Upper lobe of right lung (tissue), 1 donor: ENCODE results near the gene DYNLT2B. TPM values are rescaled to one million over a fixed set of nuclear protein-coding genes. Genes with fewer than 3 reads are reported as not detected.
"Not testable (repeated sequence)": the region's sequence is repeated elsewhere in the genome, so short reads cannot be mapped to it uniquely, and the experiment has no call there.

ENCODE experiments used
- ATAC-seq: fragments of 200-7000 bp; cut with Tn5 transposase; one replicate; pipeline ENCODE4 v1.9.1; 2020; ENCODE audit warnings: mild to moderate bottlenecking, moderate library complexity
- DNase-seq: peaks from one replicate; pipeline ENCODE4 v3.0.0-alpha.2; 2020
- H3K27ac ChIP-seq: fragments of 200-600 bp; one replicate; pipeline ENCODE4 v1.8.0; 2022
- H3K27me3 ChIP-seq: fragments of 200-600 bp; one replicate; pipeline ENCODE4 v1.8.0; 2022; ENCODE audit warnings: mild to moderate bottlenecking
- H3K36me3 ChIP-seq: fragments of 200-600 bp; one replicate; pipeline ENCODE4 v1.8.0; 2022
- H3K4me1 ChIP-seq: fragments of 200-600 bp; one replicate; pipeline ENCODE4 v1.8.0; 2022
- H3K4me3 ChIP-seq: fragments of 200-600 bp; one replicate; pipeline ENCODE4 v1.8.0; 2022; ENCODE audit warnings: mild to moderate bottlenecking
- H3K9me3 ChIP-seq: fragments of 200-600 bp; one replicate; pipeline ENCODE4 v1.8.0; 2022
- CTCF ChIP-seq: fragments of 200-600 bp; IDR thresholded peaks from one replicate; pipeline ENCODE4 v1.8.0; 2022; ENCODE audit warnings: antibody characterized with exemption
- intact Hi-C: fragments of 100-400 bp; cut with DNase I; formaldehyde crosslinking; loops from one replicate; pipeline ENCODE4 v1.11.0; 2022
- total RNA-seq: library from RNA; stranded (reverse); fragmentation: NEBNext Ultra II Directional; extraction: Animal tissue kit (Norgen Biotek cat#: 25700); gene quantifications from one replicate; pipeline ENCODE4 v1.2.1, GENCODE V29; 2021
- donor health status: DM: no; HTN: yes; CAD: no; lungs with severe emphysema.

DYNLT2B gene
- total RNA-seq, 1 donor from 2014 or later: 2.6 TPM

- Histone ChIP-seq H3K9me3 (no peaks in the 10 kb centered on the region), H3K4me1 (no peaks in the 10 kb centered on the region), H3K4me3 (no peak overlapping the region), H3K27ac (no peak overlapping the region), H3K27me3 (no peaks in the 10 kb centered on the region), H3K36me3 (peaks cover 45% of the 10 kb centered on the region)
- intact Hi-C loops: no loop called here
- no peak for TF ChIP-seq CTCF
- ATAC-seq: no peak
- DNase-seq: no peak
These were observed 62.3 kb downstream of the DYNLT2B start for GRCh38 chr3:196255776-196256175.

DNA sequence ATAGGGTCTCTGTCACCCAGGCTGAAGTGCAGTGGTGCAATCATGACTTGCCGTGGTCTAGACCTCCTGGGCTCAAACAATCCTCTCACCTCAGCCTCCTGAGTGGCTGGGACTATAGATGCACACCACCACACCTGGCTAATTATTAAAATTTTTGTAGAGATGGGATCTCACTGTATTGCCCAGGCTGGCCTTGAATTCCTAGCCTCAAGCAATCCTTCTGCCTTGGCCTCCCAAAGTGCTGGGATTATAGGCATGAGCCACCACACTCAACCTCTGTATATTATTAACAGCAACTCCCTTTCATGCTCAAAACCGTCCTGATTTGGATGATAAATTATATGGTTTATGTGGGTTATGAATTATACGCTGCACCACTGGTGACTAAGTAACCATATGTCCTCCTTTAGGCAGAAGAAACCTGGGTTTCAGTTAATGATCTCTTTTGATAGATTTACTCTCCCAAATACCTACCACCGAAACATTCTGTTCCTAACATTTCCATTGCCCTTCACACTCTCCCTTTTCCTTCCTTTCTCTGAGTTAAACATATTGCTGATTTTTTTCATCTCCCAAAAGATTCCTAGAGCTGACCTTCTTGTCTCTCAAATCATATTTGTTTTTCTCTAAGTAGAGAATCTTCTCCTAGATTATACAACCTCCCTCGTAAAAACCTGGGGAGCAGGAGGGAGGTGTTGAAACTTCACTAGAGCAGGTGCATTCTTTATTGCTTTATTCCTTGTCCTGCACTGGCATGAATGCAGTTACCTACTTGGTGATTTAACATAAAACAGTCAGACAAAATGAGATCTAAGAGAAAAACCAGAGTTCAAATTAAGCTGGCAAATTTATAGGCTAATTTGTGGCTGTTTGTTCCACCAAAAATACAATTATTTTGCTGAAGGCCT, 63.4 kb downstream of the DYNLT2B start:
- DNase-seq (no peak), ATAC-seq (no peak)
- H3K27ac ChIP-seq: no peak overlapping the region
- H3K36me3 ChIP-seq: peaks cover 40% of the 10 kb centered on the region
- H3K4me3 ChIP-seq: no peak overlapping the region
- H3K27me3 ChIP-seq: no peaks in the 10 kb centered on the region
- TF ChIP-seq CTCF: no peak
- intact Hi-C loops: no loop called here
- H3K9me3 ChIP-seq: no peaks in the 10 kb centered on the region
- H3K4me1 ChIP-seq: no peaks in the 10 kb centered on the region

DNA sequence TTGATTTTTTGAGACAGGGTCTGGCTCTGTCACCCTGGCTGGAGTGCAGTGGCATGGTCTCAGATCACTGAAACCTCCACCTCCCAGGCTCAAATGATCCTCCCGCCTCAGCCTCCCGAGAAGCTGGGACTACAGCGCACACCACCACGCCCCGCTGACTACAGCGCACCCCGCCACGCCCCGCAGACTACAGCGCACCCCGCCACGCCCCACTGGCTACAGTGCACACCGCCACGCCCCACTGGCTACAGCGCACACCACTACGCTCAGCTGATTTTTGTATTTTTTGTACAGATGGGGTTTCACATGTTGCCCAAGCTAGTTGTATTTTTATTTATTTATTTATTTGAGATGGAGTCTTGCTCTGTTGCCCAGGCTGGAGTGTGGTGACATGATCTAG, 66.1 kb downstream of the DYNLT2B start:
- no peaks in the 10 kb centered on the region for H3K4me1 ChIP-seq
- intact Hi-C loops: no loop called here

DNA sequence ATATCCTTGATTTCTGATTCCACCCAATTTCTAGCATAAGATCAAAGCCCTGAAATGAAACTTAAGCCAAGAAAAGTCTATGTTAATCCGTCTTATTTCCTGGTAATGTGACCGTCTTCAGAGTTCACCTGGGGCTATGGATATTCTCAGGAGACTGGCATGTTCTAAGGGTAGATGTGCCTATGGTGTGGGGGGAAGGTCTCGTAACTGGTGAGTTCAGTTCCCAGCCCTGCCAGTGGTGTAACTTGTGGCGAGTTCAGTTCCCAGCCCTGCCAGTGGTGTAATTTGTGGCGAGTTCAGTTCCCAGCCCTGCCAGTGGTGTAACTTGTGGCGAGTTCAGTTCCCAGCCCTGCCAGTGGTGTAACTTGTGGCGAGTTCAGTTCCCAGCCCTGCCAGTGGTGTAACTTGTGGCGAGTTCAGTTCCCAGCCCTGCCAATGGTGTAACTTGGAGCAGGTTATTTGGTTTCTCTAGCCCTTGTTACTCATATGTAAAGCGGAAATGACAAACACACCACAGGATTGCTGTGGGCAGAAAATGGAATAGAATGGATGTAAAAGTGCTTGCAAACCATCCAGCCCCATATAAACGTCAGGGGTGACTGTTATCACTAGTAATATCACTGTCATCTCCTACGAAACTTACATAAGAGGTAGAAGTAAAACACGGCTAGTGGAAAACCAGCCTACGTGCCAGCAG, 71.3 kb downstream of the DYNLT2B start:
- intact Hi-C loops: no loop called here
- no peak for DNase-seq
- no peaks in the 10 kb centered on the region for H3K9me3 ChIP-seq
- H3K27ac ChIP-seq: no peak overlapping the region
- peaks cover 38% of the 10 kb centered on the region for H3K36me3 ChIP-seq
- TF ChIP-seq CTCF: no peak
- no peaks in the 10 kb centered on the region for H3K27me3 ChIP-seq
- ATAC-seq: peak; percentile 36
- H3K4me1 ChIP-seq: no peaks in the 10 kb centered on the region
- no peak overlapping the region for H3K4me3 ChIP-seq

More for the DNA sequence above, 66.1 kb downstream of the DYNLT2B start:
- no peaks in the 10 kb centered on the region for H3K27me3 ChIP-seq
- no peak overlapping the region for H3K27ac ChIP-seq
- ATAC-seq (peak; percentile 45), DNase-seq (no peak)
- no peak for TF ChIP-seq CTCF
- H3K9me3 ChIP-seq: no peaks in the 10 kb centered on the region
- H3K36me3 ChIP-seq: peaks cover 43% of the 10 kb centered on the region
- no peak overlapping the region for H3K4me3 ChIP-seq

- H3K27ac ChIP-seq, H3K4me1 ChIP-seq, intact Hi-C loops, H3K9me3 ChIP-seq, ATAC-seq, DNase-seq, H3K4me3 ChIP-seq, H3K27me3 ChIP-seq: not testable (repeated sequence)
- peaks cover 64% of the 10 kb centered on the region for H3K36me3 ChIP-seq
These were observed 73.9 kb downstream of the DYNLT2B start for GRCh38 chr3:196244166-196244565.

GRCh38 chr3:196241704-196242103, 76.3 kb downstream of the DYNLT2B start:
- Histone ChIP-seq H3K27me3 (no peaks in the 10 kb centered on the region), H3K27ac (no peak overlapping the region), H3K4me3 (no peak overlapping the region), H3K4me1 (no peaks in the 10 kb centered on the region), H3K36me3 (peaks cover 71% of the 10 kb centered on the region), H3K9me3 (no peaks in the 10 kb centered on the region)
- intact Hi-C loops: no loop called here
- ATAC-seq: no peak
- TF ChIP-seq CTCF: no peak
- DNase-seq: no peak
